ENCODE measurements around the gene GALR2. TPM values are rescaled to one million over a fixed set of nuclear protein-coding genes. Genes with fewer than 3 reads are reported as not detected.

Gene GALR2
- total RNA-seq, 1 experiment from 2014 or later = 0.41 TPM

DNA sequence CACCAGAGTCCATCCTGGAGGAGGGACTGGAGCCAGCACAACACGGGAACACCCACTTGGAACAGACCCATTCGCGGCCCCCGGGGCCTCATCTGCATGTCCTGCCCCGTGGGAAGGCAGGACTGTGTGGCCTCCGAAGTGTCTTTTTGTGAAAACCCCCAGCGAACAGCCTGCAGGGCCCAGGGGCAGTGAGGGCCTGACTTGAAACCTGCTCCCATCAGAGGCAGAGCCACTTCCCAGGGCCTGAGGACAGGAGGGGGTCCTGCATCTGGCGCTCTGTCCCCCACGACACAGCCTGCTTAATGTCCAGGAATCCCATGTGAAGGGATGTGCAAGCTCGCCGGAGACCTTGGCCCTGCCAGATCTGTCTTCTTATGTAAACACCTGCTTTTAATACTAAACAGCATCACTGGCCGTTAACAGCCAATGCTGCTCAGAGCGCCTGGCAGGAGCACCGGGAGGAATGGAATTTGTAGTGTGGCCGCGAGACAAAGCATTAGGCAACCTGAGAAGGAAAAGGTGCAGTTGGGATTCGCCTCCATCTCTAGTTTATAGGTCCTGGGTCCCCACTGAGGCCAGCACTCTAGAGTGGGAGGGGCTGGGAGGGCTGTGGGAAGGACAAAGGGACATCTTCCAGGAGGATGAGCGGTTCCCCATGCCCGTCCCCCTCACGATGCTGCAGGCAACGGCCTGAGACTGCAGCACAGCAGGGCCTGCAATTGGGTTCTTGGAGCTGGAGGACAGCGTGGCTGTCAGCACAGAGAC lies 37.9 kb upstream of the GALR2 start:
- no TSS peak for BruUV-seq (replicated peaks)
- Histone ChIP-seq H3K9me3 (ENCODE audit: control insufficient read depth, insufficient read depth, low read depth, low read length) (no peaks in the 10 kb centered on the region), H3K27ac (ENCODE audit: low read length) (no peak overlapping the region), H3K4me3 (ENCODE audit: low read depth in 2 of 2, low read length in 2 of 2) (no peak overlapping the region), H3K27me3 (ENCODE audit: control insufficient read depth, insufficient read depth, low read length) (no peaks in the 10 kb centered on the region), H3K4me1 (ENCODE audit: control insufficient read depth, insufficient read depth, low read length) (no peaks in the 10 kb centered on the region), H3K36me3 (ENCODE audit: control insufficient read depth, insufficient read depth, low read length) (peaks cover 24% of the 10 kb centered on the region)
- in situ Hi-C loops (cut with HindIII; ENCODE audit: low pct_unique_long_range_greater_than_20kb, low sequenced_read_pairs) (no loop called here), intact Hi-C loops (cut with micrococcal nuclease; ENCODE audit: unreplicated experiment) (no loop called here)
- no peak for DNase-seq (ENCODE audit: low read depth, low spot score)
- CTCF ChIA-PET = interaction anchor here (0.5 kb wide), 1 partner anchor 145 kb away, joined by 3 read pairs; no protein-coding TSS in a partner anchor
- TF ChIP-seq SIN3A (IDR thresholded peaks at IDR 0.05; ENCODE audit: borderline replicate concordance, insufficient read depth, low read depth, low read length) (no peak), TCF7L2 (IDR thresholded peaks at IDR 0.05; ENCODE audit: low read depth, low read length) (no peak)
- peak; percentile 27; the same call in 1 of the 2 replicates for ATAC-seq
- POLR2A ChIA-PET = no interaction called here

DNA sequence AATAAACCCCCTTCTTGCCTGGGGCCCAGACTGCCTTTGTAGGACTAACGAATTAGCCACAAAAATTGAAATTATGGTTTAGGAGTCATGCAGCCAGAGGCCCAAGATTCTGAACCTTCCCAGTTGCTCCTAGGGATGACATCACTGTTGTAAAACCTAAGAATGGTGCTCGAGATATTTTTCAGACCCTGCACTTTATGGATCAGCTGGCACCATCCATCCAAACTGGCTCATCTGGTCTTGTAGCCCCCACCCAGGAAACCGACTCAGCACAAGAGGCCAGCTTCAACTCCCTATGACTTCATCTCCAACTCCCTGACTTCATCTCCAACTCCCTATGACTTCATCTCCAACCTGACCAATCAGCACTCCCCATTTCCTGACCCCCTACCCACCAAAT lies 36.5 kb upstream of the GALR2 start:
- ChIA-PET CTCF (no interaction called here), POLR2A (no interaction called here)
- Histone ChIP-seq H3K27ac (ENCODE audit: low read length) (no peak overlapping the region), H3K9me3 (ENCODE audit: control insufficient read depth, insufficient read depth, low read depth, low read length) (no peaks in the 10 kb centered on the region), H3K36me3 (ENCODE audit: control insufficient read depth, insufficient read depth, low read length) (peaks cover 24% of the 10 kb centered on the region), H3K4me1 (ENCODE audit: control insufficient read depth, insufficient read depth, low read length) (no peaks in the 10 kb centered on the region), H3K27me3 (ENCODE audit: control insufficient read depth, insufficient read depth, low read length) (no peaks in the 10 kb centered on the region), H3K4me3 (ENCODE audit: low read depth in 2 of 2, low read length in 2 of 2) (no peak overlapping the region)
- in situ Hi-C loops (cut with HindIII; ENCODE audit: low pct_unique_long_range_greater_than_20kb, low sequenced_read_pairs) = no loop called here
- no peak for TF ChIP-seq SIN3A (IDR thresholded peaks at IDR 0.05; ENCODE audit: borderline replicate concordance, insufficient read depth, low read depth, low read length)
- TF ChIP-seq, protein P1, sequence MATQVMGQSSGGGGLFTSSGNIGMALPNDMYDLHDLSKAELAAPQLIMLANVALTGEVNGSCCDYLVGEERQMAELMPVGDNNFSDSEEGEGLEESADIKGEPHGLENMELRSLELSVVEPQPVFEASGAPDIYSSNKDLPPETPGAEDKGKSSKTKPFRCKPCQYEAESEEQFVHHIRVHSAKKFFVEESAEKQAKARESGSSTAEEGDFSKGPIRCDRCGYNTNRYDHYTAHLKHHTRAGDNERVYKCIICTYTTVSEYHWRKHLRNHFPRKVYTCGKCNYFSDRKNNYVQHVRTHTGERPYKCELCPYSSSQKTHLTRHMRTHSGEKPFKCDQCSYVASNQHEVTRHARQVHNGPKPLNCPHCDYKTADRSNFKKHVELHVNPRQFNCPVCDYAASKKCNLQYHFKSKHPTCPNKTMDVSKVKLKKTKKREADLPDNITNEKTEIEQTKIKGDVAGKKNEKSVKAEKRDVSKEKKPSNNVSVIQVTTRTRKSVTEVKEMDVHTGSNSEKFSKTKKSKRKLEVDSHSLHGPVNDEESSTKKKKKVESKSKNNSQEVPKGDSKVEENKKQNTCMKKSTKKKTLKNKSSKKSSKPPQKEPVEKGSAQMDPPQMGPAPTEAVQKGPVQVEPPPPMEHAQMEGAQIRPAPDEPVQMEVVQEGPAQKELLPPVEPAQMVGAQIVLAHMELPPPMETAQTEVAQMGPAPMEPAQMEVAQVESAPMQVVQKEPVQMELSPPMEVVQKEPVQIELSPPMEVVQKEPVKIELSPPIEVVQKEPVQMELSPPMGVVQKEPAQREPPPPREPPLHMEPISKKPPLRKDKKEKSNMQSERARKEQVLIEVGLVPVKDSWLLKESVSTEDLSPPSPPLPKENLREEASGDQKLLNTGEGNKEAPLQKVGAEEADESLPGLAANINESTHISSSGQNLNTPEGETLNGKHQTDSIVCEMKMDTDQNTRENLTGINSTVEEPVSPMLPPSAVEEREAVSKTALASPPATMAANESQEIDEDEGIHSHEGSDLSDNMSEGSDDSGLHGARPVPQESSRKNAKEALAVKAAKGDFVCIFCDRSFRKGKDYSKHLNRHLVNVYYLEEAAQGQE (IDR thresholded peaks at IDR 0.05; ENCODE audit: insufficient read depth in 1 of 2, low read depth in 2 of 2, low read length in 1 of 2) = no peak
- no peak for TF ChIP-seq POLR2AphosphoS5 (IDR thresholded peaks at IDR 0.05; ENCODE audit: low read depth, low read length)
- intact Hi-C loops (cut with micrococcal nuclease; ENCODE audit: unreplicated experiment) = no loop called here
- BruUV-seq (replicated peaks) = no TSS peak
- ATAC-seq (no peak), DNase-seq (ENCODE audit: low read depth, low spot score) (no peak)

DNA sequence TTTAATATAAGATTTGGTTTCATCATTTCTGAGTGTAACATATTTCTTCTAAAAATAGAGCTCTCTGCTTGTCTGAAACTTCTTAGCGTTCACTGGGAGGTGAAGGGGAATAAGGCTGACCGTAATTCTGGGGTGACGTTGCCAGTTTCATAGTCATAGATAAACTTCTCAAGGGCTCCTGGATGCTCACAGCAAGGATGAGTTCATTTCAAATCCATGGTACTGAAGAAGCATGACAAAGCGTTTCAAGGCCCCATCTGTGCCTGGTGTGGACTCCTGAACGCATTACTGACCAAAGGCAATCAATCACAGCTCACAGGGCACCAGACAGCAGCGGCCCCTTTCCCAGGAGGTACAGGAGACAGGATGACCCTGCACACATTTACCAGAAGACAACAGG lies 35.5 kb upstream of the GALR2 start:
- Histone ChIP-seq H3K27ac (ENCODE audit: low read length) (no peak overlapping the region), H3K36me3 (ENCODE audit: control insufficient read depth, insufficient read depth, low read length) (peaks cover 30% of the 10 kb centered on the region), H3K4me3 (ENCODE audit: low read depth in 2 of 2, low read length in 2 of 2) (no peak overlapping the region), H3K27me3 (ENCODE audit: control insufficient read depth, insufficient read depth, low read length) (no peaks in the 10 kb centered on the region), H3K4me1 (ENCODE audit: control insufficient read depth, insufficient read depth, low read length) (no peaks in the 10 kb centered on the region), H3K9me3 (ENCODE audit: control insufficient read depth, insufficient read depth, low read depth, low read length) (no peaks in the 10 kb centered on the region)
- POLR2A ChIA-PET = no interaction called here
- CTCF ChIA-PET = no interaction called here
- no TSS peak for BruUV-seq (replicated peaks)
- no peak for ATAC-seq
- intact Hi-C loops (cut with micrococcal nuclease; ENCODE audit: unreplicated experiment) (no loop called here), in situ Hi-C loops (cut with HindIII; ENCODE audit: low pct_unique_long_range_greater_than_20kb, low sequenced_read_pairs) (no loop called here)
- TF ChIP-seq POLR2AphosphoS5 (IDR thresholded peaks at IDR 0.05; ENCODE audit: low read depth, low read length) (no peak), TCF7L2 (IDR thresholded peaks at IDR 0.05; ENCODE audit: low read depth, low read length) (no peak), SIN3A (IDR thresholded peaks at IDR 0.05; ENCODE audit: borderline replicate concordance, insufficient read depth, low read depth, low read length) (no peak)
- TF ChIP-seq, protein P2, sequence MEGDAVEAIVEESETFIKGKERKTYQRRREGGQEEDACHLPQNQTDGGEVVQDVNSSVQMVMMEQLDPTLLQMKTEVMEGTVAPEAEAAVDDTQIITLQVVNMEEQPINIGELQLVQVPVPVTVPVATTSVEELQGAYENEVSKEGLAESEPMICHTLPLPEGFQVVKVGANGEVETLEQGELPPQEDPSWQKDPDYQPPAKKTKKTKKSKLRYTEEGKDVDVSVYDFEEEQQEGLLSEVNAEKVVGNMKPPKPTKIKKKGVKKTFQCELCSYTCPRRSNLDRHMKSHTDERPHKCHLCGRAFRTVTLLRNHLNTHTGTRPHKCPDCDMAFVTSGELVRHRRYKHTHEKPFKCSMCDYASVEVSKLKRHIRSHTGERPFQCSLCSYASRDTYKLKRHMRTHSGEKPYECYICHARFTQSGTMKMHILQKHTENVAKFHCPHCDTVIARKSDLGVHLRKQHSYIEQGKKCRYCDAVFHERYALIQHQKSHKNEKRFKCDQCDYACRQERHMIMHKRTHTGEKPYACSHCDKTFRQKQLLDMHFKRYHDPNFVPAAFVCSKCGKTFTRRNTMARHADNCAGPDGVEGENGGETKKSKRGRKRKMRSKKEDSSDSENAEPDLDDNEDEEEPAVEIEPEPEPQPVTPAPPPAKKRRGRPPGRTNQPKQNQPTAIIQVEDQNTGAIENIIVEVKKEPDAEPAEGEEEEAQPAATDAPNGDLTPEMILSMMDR (IDR thresholded peaks at IDR 0.05) = no peak
- TF ChIP-seq, protein P1 (IDR thresholded peaks at IDR 0.05; ENCODE audit: insufficient read depth in 1 of 2, low read depth in 2 of 2, low read length in 1 of 2) = no peak
- no peak for DNase-seq (ENCODE audit: low read depth, low spot score)

Data from Panc1 (cell line).